Uterus (tissue), 4 donors: ENCODE data around the gene OPCML. TPM values are rescaled to one million over a fixed set of nuclear protein-coding genes. Genes with fewer than 3 reads are reported as not detected.

Experiments used
- DNase-seq, 2 donors: peaks; one replicate each; pipeline ENCODE4 v3.0.0-alpha.2; 2019 to 2020
- H3K27ac ChIP-seq, 2 donors: fragments of 200-600 bp; sonication (generic); 1 replicate in 1 of 2; 2 replicates in 1 of 2; pipeline ENCODE4 v1.5.1; 2016 to 2018
- H3K27me3 ChIP-seq, 2 donors: fragments of 200-600 bp; sonication (generic); one replicate each; pipeline ENCODE4 v1.5.1; 2018 to 2019; ENCODE audit warnings: control low read depth in 1 of 2
- H3K36me3 ChIP-seq, 2 donors: fragments of 200-600 bp; sonication (generic); one replicate each; pipeline ENCODE4 v1.5.1; 2019; ENCODE audit warnings: control low read depth in 1 of 2
- H3K4me1 ChIP-seq, 2 donors: fragments of 200-600 bp; sonication (generic); one replicate each; pipeline ENCODE4 v1.5.1; 2018 to 2019; ENCODE audit warnings: control low read depth in 1 of 2
- H3K4me3 ChIP-seq, 2 donors: fragments of 200-600 bp; sonication (generic); 1 replicate in 1 of 2; 2 replicates in 1 of 2; pipeline ENCODE4 v1.5.1; 2018 to 2019; ENCODE audit warnings: mild to moderate bottlenecking in 1 of 2
- H3K9me3 ChIP-seq, 2 donors: fragments of 200-600 bp; sonication (generic); one replicate each; pipeline ENCODE4 v1.5.1; 2019; ENCODE audit warnings: control low read depth in 1 of 2
- CTCF ChIP-seq, 4 experiments: fragments of 200-600 bp in 2 of 4; fragments of 450-650 bp in 2 of 4; sonication (generic) in 2 of 4; IDR thresholded peaks; one replicate each; pipeline ENCODE4 v1.5.1; 2016 to 2019; ENCODE audit warnings: antibody characterized with exemption in 4 of 4, mild to moderate bottlenecking in 2 of 4, moderate library complexity in 1 of 4
- POLR2A ChIP-seq, 2 donors: fragments of 450-650 bp; IDR thresholded peaks; one replicate each; pipeline ENCODE4 v1.6.1; 2016; ENCODE audit warnings: antibody characterized with exemption in 2 of 2, mild to moderate bottlenecking in 1 of 2, moderate library complexity in 1 of 2
- intact Hi-C: fragments of 100-400 bp; cut with DNase I; formaldehyde crosslinking; loops from one replicate; pipeline ENCODE4 v1.15.1; 2023; ENCODE audit warnings: low total_unique reads
- total RNA-seq, 4 donors: library from RNA; depleted of rRNA in 3 of 4; stranded (reverse); fragments of >200 nt in 3 of 4; gene quantifications; one replicate each; pipeline versions ENCODE4 v1.1.0 to v1.2.4, GENCODE V29; 2014 to 2023
- donor health status: DM: yes; HTN: yes; CAD: no.

OPCML gene
- total RNA-seq, 4 donors from 2014 or later: under 0.01 to 3.9 (median 1.7) TPM

- DNase-seq: no peak
- Histone ChIP-seq H3K27me3 (peaks cover 0 to 13% of the 10 kb centered on the region in 2 donors), H3K4me1 (no peaks in the 10 kb centered on the region), H3K9me3 (no peaks in the 10 kb centered on the region), H3K4me3 (no peak overlapping the region), H3K27ac (no peak overlapping the region), H3K36me3 (no peaks in the 10 kb centered on the region)
- no peak for TF ChIP-seq CTCF (IDR thresholded peaks at IDR 0.05)
- TF ChIP-seq POLR2A (IDR thresholded peaks at IDR 0.05): no peak
- intact Hi-C loops: no loop called here
These were observed 375.1 kb downstream of the OPCML start for GRCh38 chr11:133156986-133157745.

- H3K36me3 ChIP-seq: no peaks in the 10 kb centered on the region
- no peak for DNase-seq
- intact Hi-C loops: no loop called here
- H3K4me1 ChIP-seq: no peaks in the 10 kb centered on the region
- no peak overlapping the region for H3K27ac ChIP-seq
- no peak for TF ChIP-seq POLR2A (IDR thresholded peaks at IDR 0.05)
- TF ChIP-seq CTCF (IDR thresholded peaks at IDR 0.05): no peak
- H3K9me3 ChIP-seq: no peaks in the 10 kb centered on the region
- H3K27me3 ChIP-seq: peaks cover 0 to 13% of the 10 kb centered on the region in 2 donors
- H3K4me3 ChIP-seq: no peak overlapping the region
These were observed 377.5 kb downstream of the OPCML start for GRCh38 chr11:133154781-133155180.

- Histone ChIP-seq H3K36me3 (no peaks in the 10 kb centered on the region), H3K4me3 (no peak overlapping the region), H3K4me1 (no peaks in the 10 kb centered on the region), H3K27me3 (peaks cover 0 to 13% of the 10 kb centered on the region in 2 donors), H3K27ac (no peak overlapping the region), H3K9me3 (no peaks in the 10 kb centered on the region)
- no peak for TF ChIP-seq CTCF (IDR thresholded peaks at IDR 0.05)
- no peak for TF ChIP-seq POLR2A (IDR thresholded peaks at IDR 0.05)
- intact Hi-C loops: no loop called here
- DNase-seq: no peak
These were observed 378.2 kb downstream of the OPCML start for GRCh38 chr11:133154076-133154475.

GRCh38 chr11:133153031-133153430 lies 379.3 kb downstream of the OPCML start:
- H3K27me3 ChIP-seq: peaks cover 0 to 13% of the 10 kb centered on the region in 2 donors
- no peak for DNase-seq

More at GRCh38 chr11:133153031-133153430, 379.3 kb downstream of the OPCML start:
- intact Hi-C loops: no loop called here
- Histone ChIP-seq H3K27ac (no peak overlapping the region), H3K4me1 (no peaks in the 10 kb centered on the region), H3K9me3 (no peaks in the 10 kb centered on the region), H3K36me3 (no peaks in the 10 kb centered on the region), H3K4me3 (no peak overlapping the region)
- TF ChIP-seq POLR2A (IDR thresholded peaks at IDR 0.05) (no peak), CTCF (IDR thresholded peaks at IDR 0.05) (no peak)
